HepG2 (cell line): ENCODE measurements around the gene ANO1. TPM values are rescaled to one million over a fixed set of nuclear protein-coding genes. Genes with fewer than 3 reads are reported as not detected.
A peak's percentile ranks its signal among the peaks of the same experiment; 100 is the strongest.

Source experiments
- ATAC-seq: fragments of 200-7000 bp; cut with Tn5 transposase; 3 replicates; pipeline ENCODE4 v1.9.1; 2020; ENCODE audit warnings: mild to moderate bottlenecking, moderate library complexity
- BruUV-seq: library from RNA; stranded (reverse); fragments of 400-500 nt; replicated peaks from 2 replicates; lab custom pipeline; 2021; lab: Mats Ljungman, UMichigan
- CTCF ChIA-PET: fragments of 300-600 bp; formaldehyde crosslinking; extraction: SDS; loops from one replicate; lab custom pipeline; 2021; ENCODE audit warnings: low total read pairs, inconsistent platforms, low intra/inter-chr PET ratio; lab: Yijun Ruan, JAX
- POLR2A ChIA-PET: fragments of 350-600 bp; sonication (Branson Sonifier 250); formaldehyde crosslinking; loops from one replicate; lab custom pipeline; 2020; ENCODE audit warnings: antibody characterized with exemption, inconsistent platforms; lab: Yijun Ruan, JAX
- DNase-seq: peaks from one replicate; pipeline ENCODE4 v3.0.0-alpha.2; 2015; ENCODE audit warnings: low spot score
- FAIRE-seq: peaks from 3 replicates; lab custom pipeline; 2011; peaks lifted over from hg19 to GRCh38; lab: Jason Lieb, UNC
- H2AFZ ChIP-seq: one replicate; pipeline ENCODE4 v1.6.1; 2011; ENCODE audit warnings: low read length, inconsistent platforms
- H3K27ac ChIP-seq: fragments of 300-600 bp; 3 replicates; pipeline ENCODE4 v1.8.0; 2011; ENCODE audit warnings: mixed run types, mild to moderate bottlenecking, mixed read lengths, low read length, inconsistent platforms; ENCODE audit not compliant: insufficient read depth; ENCODE audit errors: extremely low read length
- H3K27me3 ChIP-seq, 2 experiments: fragments of 200-600 bp in 1 of 2; 2 replicates in 1 of 2; 3 replicates in 1 of 2; pipeline versions ENCODE4 v1.6.0 to v1.8.0; 2011; ENCODE audit warnings: low read length in 2 of 2, mild to moderate bottlenecking in 2 of 2, moderate library complexity in 2 of 2, inconsistent platforms in 1 of 2; ENCODE audit not compliant: insufficient read depth in 2 of 2, control insufficient read depth in 1 of 2
- H3K36me3 ChIP-seq, 2 experiments: fragments of 200-600 bp in 1 of 2; replicated peaks in 1 of 2; 2 replicates in 1 of 2; 3 replicates in 1 of 2; pipeline versions ENCODE4 v1.5.1 to v1.8.0; 2011; ENCODE audit warnings: low read length in 2 of 2, inconsistent platforms in 1 of 2; ENCODE audit not compliant: insufficient read depth in 2 of 2, control insufficient read depth in 1 of 2
- H3K4me1 ChIP-seq: 2 replicates; pipeline ENCODE4 v1.5.1; 2012; ENCODE audit warnings: low read length, inconsistent platforms; ENCODE audit not compliant: insufficient read depth
- H3K4me2 ChIP-seq: 2 replicates; pipeline ENCODE4 v1.6.0; 2011; ENCODE audit warnings: low read depth, low read length, inconsistent platforms
- H3K4me3 ChIP-seq, 3 experiments: fragments of 200-600 bp in 1 of 3; sonication (generic), shearing (Covaris generic) in 1 of 3; replicated peaks in 1 of 3; 2 replicates each; pipeline ENCODE4 v1.5.1; 2011 to 2016; ENCODE audit warnings: low read length in 3 of 3, inconsistent platforms in 2 of 3, low read depth in 2 of 3, mild to moderate bottlenecking in 2 of 3, control low read depth in 1 of 3, mixed read lengths in 1 of 3; ENCODE audit not compliant: insufficient read depth in 1 of 3
- H3K79me2 ChIP-seq: one replicate; pipeline ENCODE4 v1.6.1; 2011; ENCODE audit warnings: low read length, inconsistent platforms; ENCODE audit not compliant: insufficient read depth
- H3K9ac ChIP-seq: 2 replicates; pipeline ENCODE4 v1.6.0; 2011; ENCODE audit warnings: mild to moderate bottlenecking, low read depth, low read length, inconsistent platforms; ENCODE audit not compliant: insufficient read depth
- H3K9me3 ChIP-seq: 2 replicates; pipeline ENCODE4 v1.5.1; 2012; ENCODE audit warnings: mild to moderate bottlenecking, low read length
- H4K20me1 ChIP-seq: 2 replicates; pipeline ENCODE4 v1.6.0; 2011; ENCODE audit warnings: inconsistent platforms, mild to moderate bottlenecking, low read length, moderate library complexity; ENCODE audit not compliant: insufficient read depth
- ATF3 ChIP-seq: sonication (generic); formaldehyde crosslinking; IDR thresholded peaks from 2 replicates; pipeline ENCODE4 v1.4.0; 2020; ENCODE audit warnings: missing genetic modification reagents
- CREB3 ChIP-seq: sonication (generic); formaldehyde crosslinking; IDR thresholded peaks from 2 replicates; pipeline ENCODE4 v1.5.0; 2020; ENCODE audit warnings: missing genetic modification reagents
- FOSL2 ChIP-seq: sonication (generic); formaldehyde crosslinking; IDR thresholded peaks from 2 replicates; pipeline ENCODE4 v1.4.0; 2020; ENCODE audit warnings: missing genetic modification reagents
- GABPA ChIP-seq, 2 experiments: IDR thresholded peaks; 2 replicates each; pipeline ENCODE4 v1.6.1; 2011 to 2016; ENCODE audit warnings: low read depth in 2 of 2, low read length in 1 of 2, missing biosample characterization in 1 of 2, missing genetic modification characterization in 1 of 2
- HIVEP1 ChIP-seq: sonication (generic); formaldehyde crosslinking; IDR thresholded peaks from 2 replicates; pipeline ENCODE4 v1.4.0; 2020; ENCODE audit warnings: mild to moderate bottlenecking, missing genetic modification reagents
- MAFG ChIP-seq: sonication (generic); formaldehyde crosslinking; IDR thresholded peaks from 2 replicates; pipeline ENCODE4 v1.5.1; 2020; ENCODE audit warnings: mild to moderate bottlenecking, missing genetic modification reagents
- MXD4 ChIP-seq: IDR thresholded peaks from 2 replicates; pipeline ENCODE4 v1.6.1; 2016; ENCODE audit warnings: mild to moderate bottlenecking, missing biosample characterization, missing genetic modification reagents
- PRPF4 ChIP-seq: fragments of 200-400 bp; formaldehyde crosslinking; IDR thresholded peaks from 2 replicates; pipeline ENCODE4 v1.6.1; 2016; ENCODE audit warnings: low read length, low read depth; ENCODE audit not compliant: poor library complexity, severe bottlenecking
- TIGD3 ChIP-seq: sonication (generic); formaldehyde crosslinking; IDR thresholded peaks from 2 replicates; pipeline ENCODE4 v1.5.1; 2020; ENCODE audit warnings: mild to moderate bottlenecking, missing genetic modification reagents, borderline replicate concordance
- ZMYM3 ChIP-seq: sonication (generic); formaldehyde crosslinking; IDR thresholded peaks from 2 replicates; pipeline ENCODE4 v1.5.1; 2020; ENCODE audit warnings: mild to moderate bottlenecking, missing genetic modification reagents
- ZNF10 ChIP-seq: sonication (generic); formaldehyde crosslinking; IDR thresholded peaks from 2 replicates; pipeline ENCODE4 v1.4.0; 2020; ENCODE audit warnings: mild to moderate bottlenecking, low read depth, missing genetic modification reagents, borderline replicate concordance
- ZNF281 ChIP-seq: sonication (generic); formaldehyde crosslinking; IDR thresholded peaks from 2 replicates; pipeline ENCODE4 v1.4.0; 2020; ENCODE audit warnings: missing genetic modification reagents, borderline replicate concordance
- ZNF362 ChIP-seq: sonication (generic); formaldehyde crosslinking; IDR thresholded peaks from 2 replicates; pipeline ENCODE4 v1.4.0; 2020; ENCODE audit warnings: missing genetic modification reagents, mild to moderate bottlenecking, borderline replicate concordance
- ZNF629 ChIP-seq: sonication (generic); formaldehyde crosslinking; conservative IDR thresholded peaks from 2 replicates; pipeline ENCODE4 v1.5.0; 2020; ENCODE audit warnings: missing genetic modification reagents
- ZNF724P ChIP-seq: sonication (generic); formaldehyde crosslinking; IDR thresholded peaks from 2 replicates; pipeline ENCODE4 v1.8.0; 2022; ENCODE audit warnings: missing genetic modification reagents, borderline replicate concordance
- WGBS: methylation state at CpG from one replicate; pipeline ENCODE4 v1.1.6; 2017; ENCODE audit warnings: low lambda C conversion rate; 5-methylcytosine and 5-hydroxymethylcytosine counted together
- in situ Hi-C: cut with HindIII; loops from 2 replicates; pipeline ENCODE4 v1.10.0; 2017; ENCODE audit warnings: low pct_unique_long_range_greater_than_20kb; ENCODE audit not compliant: extremely low pct_ligation_motif_present
- intact Hi-C: fragments of 100-400 bp; cut with micrococcal nuclease; formaldehyde crosslinking; loops from one replicate; pipeline ENCODE4 v1.10.0; 2022; ENCODE audit not compliant: unreplicated experiment
- polyA plus RNA-seq, 8 experiments: library from polyadenylated mRNA; depleted of rRNA in 3 of 8; stranded (reverse) in 7 of 8; unstranded in 1 of 8; fragments of >200 nt; fragmentation: Illumina TruSeq in 4 of 8; extraction: Trizol in 4 of 8; gene quantifications; 2 replicates each; pipeline versions ENCODE4 v1.2.1 to v1.2.3, GENCODE V29; 2011 to 2016; ENCODE audit warnings: low read depth in 4 of 8, missing spikeins in 1 of 8, mixed read lengths in 1 of 8; ENCODE audit not compliant: insufficient read depth in 1 of 8
- total RNA-seq, 5 experiments: library from RNA; depleted of rRNA; stranded (reverse); fragments of >200 nt; fragmentation: Illumina TruSeq; extraction: Trizol; gene quantifications; 2 replicates each; pipeline ENCODE4 v1.2.3, GENCODE V29; 2016; ENCODE audit warnings: low read depth in 1 of 5

ANO1 gene
- total and polyA plus RNA-seq, 2 of the 13 experiments (the other 11 are each of a cell fraction or from before 2014, with no cell fraction given) = not detected

- H3K36me3 ChIP-seq = peaks cover 9 to 23% of the 10 kb centered on the region in 2 experiments; a peak in 4 of 5 replicates
- H3K4me3 ChIP-seq = peak overlapping the region; percentile 78 to 90 (median 84)
- peak; percentile 14 for ATAC-seq
- CTCF ChIA-PET = no interaction called here
- H3K4me2 ChIP-seq = peak overlapping the region; percentile 91
- H3K4me1 ChIP-seq = peaks cover 19% of the 10 kb centered on the region
- peak overlapping the region; percentile 88 for H3K27ac ChIP-seq
- 2% methylated on average over 18 of the region's 30 CpGs for WGBS
- H3K9me3 ChIP-seq = peaks cover 11% of the 10 kb centered on the region
- no peaks in the 10 kb centered on the region; a peak in 1 of 5 replicates for H3K27me3 ChIP-seq
- POLR2A ChIA-PET = interaction anchor here (0.7 to 2.7 kb wide), 6 partner anchors 8 to 529 kb away, joined by 3 to 14 read pairs (median 3); partner anchors contain the start of gene LTO1
- intact Hi-C loops (loop anchor here (10.0 kb wide), 1 partner anchor 71 kb away; the partner anchor contains the start of gene PPFIA1), in situ Hi-C loops (no loop called here)
- peaks cover 20% of the 10 kb centered on the region for H3K79me2 ChIP-seq
- peak; percentile 59 for DNase-seq
- FAIRE-seq = peak; percentile 18
- H3K9ac ChIP-seq = peak overlapping the region; percentile 97
- TSS peak; percentile 80 for BruUV-seq
- no peak overlapping the region for H2AFZ ChIP-seq
- H4K20me1 ChIP-seq = peaks cover 17% of the 10 kb centered on the region; the same call in 1 of the 2 replicates
- TF ChIP-seq ATF3 (peak; percentile 16; the same call in 1 of the 2 replicates), ZNF281 (peak; percentile 90), ZNF629 (CRISPR knock-in tag) (peak; percentile 63), GABPA (IDR thresholded peaks at IDR 0.05; ENCODE audit: low read depth, low read length) (no peak), GABPA (CRISPR knock-in tag; IDR thresholded peaks at IDR 0.05; ENCODE audit: low read depth) (peak; percentile 38; the same call in 1 of the 2 replicates), CREB3 (CRISPR knock-in tag) (0 out of 2 replicates have a peak, but pooled peaks have one; percentile 13), PRPF4 (peak; percentile 56), ZNF10 (CRISPR knock-in tag) (no peak), ZNF362 (CRISPR knock-in tag) (no peak), MXD4 (CRISPR knock-in tag) (no peak), ZNF724P (CRISPR knock-in tag) (0 out of 2 replicates have a peak, but pooled peaks have one; percentile 4), ZMYM3 (CRISPR knock-in tag) (0 out of 2 replicates have a peak, but pooled peaks have one; percentile 10), MAFG (peak; percentile 36; the same call in 1 of the 2 replicates), HIVEP1 (CRISPR knock-in tag) (peak; percentile 44; the same call in 1 of the 2 replicates), TIGD3 (no peak), FOSL2 (CRISPR knock-in tag) (peak; percentile 88)
Observed at GRCh38 chr11:70203751-70204465, 125.8 kb downstream of the ANO1 start.
